ENCODE measurements around the gene TSPAN6.
A peak's percentile ranks its signal among the peaks of the same experiment; 100 is the strongest.

TSPAN6 gene

DNA sequence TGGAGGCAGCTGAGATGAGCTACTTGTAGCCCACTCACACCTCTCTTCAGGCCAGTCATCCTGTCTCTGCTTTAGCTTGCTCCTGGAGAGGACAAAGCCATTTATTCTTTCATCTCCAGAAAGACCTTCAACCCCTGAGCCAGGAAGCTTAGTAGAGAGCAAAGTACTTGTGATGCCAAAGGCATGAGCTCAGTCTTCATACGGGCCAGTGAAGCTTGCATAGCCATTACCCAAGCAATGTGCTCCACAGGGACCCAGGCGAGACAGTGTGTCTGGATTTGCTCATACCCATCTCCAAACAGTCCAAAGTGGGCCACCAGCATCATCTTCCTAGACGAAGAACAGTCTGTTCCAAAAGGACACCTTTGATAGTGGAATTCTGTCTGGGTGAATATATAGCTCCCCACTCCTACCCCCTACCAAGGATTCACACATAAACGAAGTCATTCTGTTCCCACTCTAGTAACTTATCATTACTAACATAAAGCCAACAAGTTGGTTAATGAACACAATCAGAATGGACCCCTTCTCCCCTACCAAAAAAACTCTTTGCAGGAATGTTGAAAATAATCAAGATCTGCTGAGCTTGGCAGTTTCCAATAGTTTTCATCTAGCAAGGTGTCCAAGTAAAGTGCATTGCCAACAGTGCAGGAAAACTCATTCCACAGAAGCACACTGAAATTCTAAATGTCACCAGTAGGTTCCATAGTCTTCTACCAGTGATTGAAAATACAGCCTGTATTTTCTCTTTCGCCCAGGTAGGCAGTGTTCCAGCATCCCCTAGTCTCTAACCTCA lies 45.2 kb downstream of the TSPAN6 start:
- no CpG with 5 or more reads among the region's 5 CpGs for WGBS (ENCODE audit: extremely low coverage, insufficient coverage, insufficient read length)
- no peak overlapping the region for H2BK5ac ChIP-seq (ENCODE audit: low read depth, low read length, poor library complexity)

DNA sequence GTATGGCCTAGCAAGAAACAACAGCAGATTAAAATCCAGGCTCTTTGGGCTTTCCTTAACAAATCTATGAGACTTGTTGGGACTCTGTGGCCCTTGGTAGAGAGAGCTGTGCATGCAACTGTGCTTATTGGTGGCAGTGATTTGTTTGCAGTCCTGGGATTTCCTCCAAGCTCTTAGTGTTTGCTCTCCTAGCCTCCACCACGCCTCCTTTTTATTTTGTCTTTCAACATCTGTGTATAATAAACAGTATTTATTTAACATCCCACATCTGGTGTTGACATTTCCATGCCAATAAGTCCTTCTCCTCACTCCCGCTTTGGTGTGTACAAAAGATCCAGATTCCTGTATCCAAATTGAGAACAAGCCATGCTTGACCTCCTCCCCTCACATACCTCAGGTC lies 48.7 kb downstream of the TSPAN6 start:
- no peak overlapping the region for H2AK5ac ChIP-seq (ENCODE audit: low read length)
- no CpG with 5 or more reads among the region's 2 CpGs for WGBS (ENCODE audit: extremely low coverage, insufficient coverage, insufficient read length)
- H3K79me1 ChIP-seq (ENCODE audit: low read length) = no peaks in the 10 kb centered on the region
- no peaks in the 10 kb centered on the region for H3K9me3 ChIP-seq (ENCODE audit: insufficient read depth, low read depth, low read length)
- no peak overlapping the region for H3K4me3 ChIP-seq (ENCODE audit: low read depth, low read length)
- H3K14ac ChIP-seq (ENCODE audit: low read length) = no peak overlapping the region
- no peak overlapping the region for H3K18ac ChIP-seq (ENCODE audit: low read length)
- H3K4ac ChIP-seq (ENCODE audit: low read depth, low read length) = no peak overlapping the region
- H3K4me2 ChIP-seq (ENCODE audit: low read length) = no peak overlapping the region
- no peak overlapping the region for H3K9ac ChIP-seq (ENCODE audit: low read length)
- H3K27ac ChIP-seq (ENCODE audit: low read depth, low read length) = no peak overlapping the region
- H2BK12ac ChIP-seq (ENCODE audit: low read length) = no peak overlapping the region
- H2BK5ac ChIP-seq (ENCODE audit: low read depth, low read length, poor library complexity) = no peak overlapping the region
- H3K79me2 ChIP-seq (ENCODE audit: control insufficient read depth, insufficient read depth, low read length, poor library complexity) = no peaks in the 10 kb centered on the region
- no peak overlapping the region for H3K23ac ChIP-seq (ENCODE audit: low read length)
- no peak overlapping the region for H4K12ac ChIP-seq (ENCODE audit: low read depth, low read length)
- DNase-seq = no peak
- H4K8ac ChIP-seq (ENCODE audit: low read depth, low read length) = no peak overlapping the region
- H3K36me3 ChIP-seq (ENCODE audit: control insufficient read depth in 1 of 2, insufficient read depth in 2 of 2, low read length in 2 of 2) = no peaks in the 10 kb centered on the region
- H4K91ac ChIP-seq (ENCODE audit: low read depth, low read length) = no peak overlapping the region
- H2BK120ac ChIP-seq (ENCODE audit: insufficient read depth, low read length, poor library complexity) = no peak overlapping the region
- no peaks in the 10 kb centered on the region for H3K4me1 ChIP-seq (ENCODE audit: control insufficient read depth in 1 of 2, insufficient read depth in 2 of 2, low read length in 2 of 2)
- no peaks in the 10 kb centered on the region for H3K27me3 ChIP-seq (ENCODE audit: insufficient read depth, low read length)
- no peak overlapping the region for H2AFZ ChIP-seq (ENCODE audit: insufficient read depth, low read length, poor library complexity)

More for the DNA sequence above, 45.2 kb downstream of the TSPAN6 start:
- Histone ChIP-seq H3K4ac (ENCODE audit: low read depth, low read length) (no peak overlapping the region), H3K9ac (ENCODE audit: low read length) (no peak overlapping the region), H2AFZ (ENCODE audit: insufficient read depth, low read length, poor library complexity) (no peak overlapping the region), H3K79me2 (ENCODE audit: control insufficient read depth, insufficient read depth, low read length, poor library complexity) (no peaks in the 10 kb centered on the region), H2BK120ac (ENCODE audit: insufficient read depth, low read length, poor library complexity) (no peak overlapping the region), H3K36me3 (ENCODE audit: control insufficient read depth in 1 of 2, insufficient read depth in 2 of 2, low read length in 2 of 2) (no peaks in the 10 kb centered on the region), H3K4me2 (ENCODE audit: low read length) (no peak overlapping the region), H3K9me3 (ENCODE audit: insufficient read depth, low read depth, low read length) (no peaks in the 10 kb centered on the region), H3K79me1 (ENCODE audit: low read length) (no peaks in the 10 kb centered on the region), H3K27ac (ENCODE audit: low read depth, low read length) (no peak overlapping the region), H3K23ac (ENCODE audit: low read length) (no peak overlapping the region), H3K18ac (ENCODE audit: low read length) (no peak overlapping the region), H2AK5ac (ENCODE audit: low read length) (no peak overlapping the region), H3K4me3 (ENCODE audit: low read depth, low read length) (no peak overlapping the region), H4K8ac (ENCODE audit: low read depth, low read length) (no peak overlapping the region), H3K27me3 (ENCODE audit: insufficient read depth, low read length) (no peaks in the 10 kb centered on the region), H3K14ac (ENCODE audit: low read length) (no peak overlapping the region), H4K91ac (ENCODE audit: low read depth, low read length) (no peak overlapping the region), H3K4me1 (ENCODE audit: control insufficient read depth in 1 of 2, insufficient read depth in 2 of 2, low read length in 2 of 2) (no peaks in the 10 kb centered on the region), H2BK12ac (ENCODE audit: low read length) (no peak overlapping the region), H4K12ac (ENCODE audit: low read depth, low read length) (no peak overlapping the region)
- peak; percentile 52 to 55 for DNase-seq

DNA sequence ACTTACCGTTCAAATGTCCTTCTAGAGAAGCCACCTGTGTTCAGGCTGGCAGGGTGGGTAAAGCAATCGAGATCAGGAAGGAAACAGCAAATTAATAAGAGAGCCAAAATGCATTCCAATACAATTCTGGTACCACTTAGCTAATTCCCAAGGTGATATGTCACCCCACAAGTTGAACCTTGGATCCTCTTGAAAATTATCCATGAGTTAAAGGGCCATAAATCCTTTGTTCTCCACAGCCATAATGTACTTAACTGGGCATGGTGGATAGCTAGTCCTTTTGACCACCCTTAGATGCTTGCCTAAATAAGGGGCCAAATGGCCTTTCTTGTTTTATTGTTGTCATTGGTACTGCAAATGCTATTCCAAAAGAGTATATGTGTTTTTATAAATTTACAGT lies 49.9 kb downstream of the TSPAN6 start:
- Histone ChIP-seq H3K9ac (ENCODE audit: low read length) (no peak overlapping the region), H3K23ac (ENCODE audit: low read length) (no peak overlapping the region), H2AK5ac (ENCODE audit: low read length) (no peak overlapping the region), H3K79me1 (ENCODE audit: low read length) (no peaks in the 10 kb centered on the region), H3K4me1 (ENCODE audit: control insufficient read depth in 1 of 2, insufficient read depth in 2 of 2, low read length in 2 of 2) (no peaks in the 10 kb centered on the region), H3K9me3 (ENCODE audit: insufficient read depth, low read depth, low read length) (no peaks in the 10 kb centered on the region), H2BK120ac (ENCODE audit: insufficient read depth, low read length, poor library complexity) (no peak overlapping the region), H2AFZ (ENCODE audit: insufficient read depth, low read length, poor library complexity) (no peak overlapping the region), H4K12ac (ENCODE audit: low read depth, low read length) (no peak overlapping the region), H3K79me2 (ENCODE audit: control insufficient read depth, insufficient read depth, low read length, poor library complexity) (no peaks in the 10 kb centered on the region), H4K8ac (ENCODE audit: low read depth, low read length) (no peak overlapping the region), H3K4me3 (ENCODE audit: low read depth, low read length) (no peak overlapping the region), H3K4ac (ENCODE audit: low read depth, low read length) (no peak overlapping the region), H2BK5ac (ENCODE audit: low read depth, low read length, poor library complexity) (no peak overlapping the region), H2BK12ac (ENCODE audit: low read length) (no peak overlapping the region), H3K27me3 (ENCODE audit: insufficient read depth, low read length) (no peaks in the 10 kb centered on the region), H3K4me2 (ENCODE audit: low read length) (no peak overlapping the region), H3K27ac (ENCODE audit: low read depth, low read length) (no peak overlapping the region), H3K18ac (ENCODE audit: low read length) (no peak overlapping the region), H3K14ac (ENCODE audit: low read length) (no peak overlapping the region), H3K36me3 (ENCODE audit: control insufficient read depth in 1 of 2, insufficient read depth in 2 of 2, low read length in 2 of 2) (no peaks in the 10 kb centered on the region), H4K91ac (ENCODE audit: low read depth, low read length) (no peak overlapping the region)
- no peak for DNase-seq
- no CpG with 5 or more reads among the region's 2 CpGs for WGBS (ENCODE audit: extremely low coverage, insufficient coverage, insufficient read length)

DNA sequence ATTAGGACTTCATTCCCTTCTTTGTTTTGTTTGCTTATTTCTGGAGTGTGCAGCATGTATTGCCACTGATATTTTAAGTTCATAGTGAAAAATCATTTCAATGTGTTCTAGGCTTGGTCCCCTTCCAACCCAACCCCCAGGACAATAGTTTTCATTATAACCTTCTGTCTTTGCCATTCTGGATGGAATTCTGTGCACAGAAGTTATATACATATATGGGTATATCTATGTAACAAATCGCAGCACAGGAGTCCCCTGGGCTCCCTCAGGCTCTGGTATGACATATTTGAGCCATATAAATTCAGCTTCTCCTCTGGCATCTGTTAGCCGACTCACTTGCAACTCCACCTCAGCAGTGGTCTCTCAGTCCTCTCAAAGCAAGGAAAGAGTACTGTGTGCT lies 52.0 kb downstream of the TSPAN6 start, which contains the start of gene TNMD:
Gene TNMD (plus strand): TSS at position 326 of the 400 bp plus-strand sequence. CDS start 83 bp downstream, outside the sequence.
- Histone ChIP-seq H3K27me3 (ENCODE audit: insufficient read depth, low read length) (no peaks in the 10 kb centered on the region), H2AK5ac (ENCODE audit: low read length) (no peak within 1 kb of the TSS), H3K23ac (ENCODE audit: low read length) (no peak within 1 kb of the TSS), H3K27ac (ENCODE audit: low read depth, low read length) (no peak within 1 kb of the TSS), H3K9ac (ENCODE audit: low read length) (no peak within 1 kb of the TSS), H3K18ac (ENCODE audit: low read length) (no peak within 1 kb of the TSS), H3K4me1 (ENCODE audit: control insufficient read depth in 1 of 2, insufficient read depth in 2 of 2, low read length in 2 of 2) (no peaks in the 10 kb centered on the region), H3K4me2 (ENCODE audit: low read length) (no peak within 1 kb of the TSS), H2AFZ (ENCODE audit: insufficient read depth, low read length, poor library complexity) (no peak within 1 kb of the TSS), H3K36me3 (ENCODE audit: control insufficient read depth in 1 of 2, insufficient read depth in 2 of 2, low read length in 2 of 2) (no peaks in the 10 kb centered on the region), H3K79me1 (ENCODE audit: low read length) (no peaks in the 10 kb centered on the region), H4K91ac (ENCODE audit: low read depth, low read length) (no peak within 1 kb of the TSS), H2BK120ac (ENCODE audit: insufficient read depth, low read length, poor library complexity) (no peak within 1 kb of the TSS), H3K79me2 (ENCODE audit: control insufficient read depth, insufficient read depth, low read length, poor library complexity) (no peaks in the 10 kb centered on the region), H3K4ac (ENCODE audit: low read depth, low read length) (no peak within 1 kb of the TSS), H4K8ac (ENCODE audit: low read depth, low read length) (no peak within 1 kb of the TSS), H4K12ac (ENCODE audit: low read depth, low read length) (no peak within 1 kb of the TSS), H2BK5ac (ENCODE audit: low read depth, low read length, poor library complexity) (no peak within 1 kb of the TSS), H3K9me3 (ENCODE audit: insufficient read depth, low read depth, low read length) (no peaks in the 10 kb centered on the region), H3K4me3 (ENCODE audit: low read depth, low read length) (no peak within 1 kb of the TSS), H2BK12ac (ENCODE audit: low read length) (no peak within 1 kb of the TSS), H3K14ac (ENCODE audit: low read length) (no peak within 1 kb of the TSS)
- no peak for DNase-seq
- no CpG with 5 or more reads among the region's 2 CpGs for WGBS (ENCODE audit: extremely low coverage, insufficient coverage, insufficient read length)
